Prostate gland (tissue), 2 donors: ENCODE data around the gene RWDD2A. TPM values are rescaled to one million over a fixed set of nuclear protein-coding genes. Genes with fewer than 3 reads are reported as not detected.

Source experiments
- DNase-seq: peaks from one replicate; pipeline ENCODE4 v3.0.0-alpha.2; 2019; ENCODE audit warnings: low spot score
- H3K27ac ChIP-seq, 2 donors: fragments of 200-600 bp; sonication (generic); 2 replicates each; pipeline ENCODE4 v1.5.1; 2017 to 2019
- H3K27me3 ChIP-seq: fragments of 200-600 bp; sonication (generic); replicated peaks from 2 replicates; pipeline ENCODE4 v1.5.1; 2019; ENCODE audit not compliant: insufficient read depth
- H3K36me3 ChIP-seq, 2 donors: fragments of 200-600 bp; sonication (generic); 1 replicate in 1 of 2; 2 replicates in 1 of 2; pipeline versions ENCODE4 v1.5.1 to v1.8.1; 2017 to 2019
- H3K4me1 ChIP-seq: fragments of 200-600 bp; sonication (generic); replicated peaks from 2 replicates; pipeline ENCODE4 v1.5.1; 2019
- H3K4me3 ChIP-seq, 2 donors: fragments of 200-600 bp; sonication (generic); 2 replicates each; pipeline ENCODE4 v1.5.1; 2017 to 2019
- H3K9me3 ChIP-seq: fragments of 200-600 bp; sonication (generic); 2 replicates; pipeline ENCODE4 v1.5.1; 2017
- CTCF ChIP-seq, 4 experiments: fragments of 200-600 bp in 2 of 4; fragments of 450-650 bp in 2 of 4; sonication (generic) in 2 of 4; IDR thresholded peaks; 1 replicate in 3 of 4; 2 replicates in 1 of 4; pipeline ENCODE4 v1.5.1; 2016 to 2019; ENCODE audit warnings: antibody characterized with exemption in 4 of 4, mild to moderate bottlenecking in 2 of 4, moderate library complexity in 2 of 4
- POLR2A ChIP-seq: fragments of 450-650 bp; IDR thresholded peaks from one replicate; pipeline ENCODE4 v1.6.1; 2016; ENCODE audit warnings: antibody characterized with exemption, mild to moderate bottlenecking
- POLR2AphosphoS5 ChIP-seq: sonication (generic); formaldehyde crosslinking; IDR thresholded peaks from one replicate; pipeline ENCODE4 v1.6.1; 2017; ENCODE audit warnings: antibody characterized with exemption
- WGBS: methylation state at CpG from one replicate; pipeline ENCODE4 v1.1.5; 2018; 5-methylcytosine and 5-hydroxymethylcytosine counted together
- intact Hi-C: fragments of 100-400 bp; cut with DNase I; formaldehyde crosslinking; loops from one replicate; pipeline ENCODE4 v1.14.2; 2022
- total RNA-seq, 2 donors: library from RNA; depleted of rRNA; stranded (reverse); fragments of >200 nt; gene quantifications; one replicate each; pipeline ENCODE4 v1.1.0, GENCODE V29; 2016

The RWDD2A gene
- total RNA-seq, 2 donors from 2014 or later: 9.5 to 23.7 TPM

- H3K4me1 ChIP-seq: no peaks in the 10 kb centered on the region
- WGBS: 62% methylated on average over 1 of the region's 1 CpG
- TF ChIP-seq CTCF (IDR thresholded peaks at IDR 0.05): no peak
- TF ChIP-seq POLR2A: no peak
- TF ChIP-seq POLR2AphosphoS5: no peak
- H3K9me3 ChIP-seq: no peaks in the 10 kb centered on the region
- H3K36me3 ChIP-seq: peaks cover 0 to 10% of the 10 kb centered on the region in 2 donors
- no peak overlapping the region for H3K4me3 ChIP-seq
- no peaks in the 10 kb centered on the region for H3K27me3 ChIP-seq
- no peak for DNase-seq
- H3K27ac ChIP-seq: no peak overlapping the region
- intact Hi-C loops: no loop called here
These were observed 23.6 kb upstream of the RWDD2A start for GRCh38 chr6:83169511-83169910.

GRCh38 chr6:83176246-83176645 lies 16.9 kb upstream of the RWDD2A start:
- no peaks in the 10 kb centered on the region for H3K27me3 ChIP-seq
- H3K4me3 ChIP-seq: no peak overlapping the region
- H3K4me1 ChIP-seq: no peaks in the 10 kb centered on the region
- WGBS: 72% methylated on average over 4 of the region's 4 CpGs
- no peaks in the 10 kb centered on the region for H3K9me3 ChIP-seq
- no peak overlapping the region for H3K27ac ChIP-seq
- TF ChIP-seq POLR2A (no peak), POLR2AphosphoS5 (no peak), CTCF (IDR thresholded peaks at IDR 0.05) (no peak)
- peaks cover under 1 to 6% of the 10 kb centered on the region in 2 donors for H3K36me3 ChIP-seq
- DNase-seq: no peak
- intact Hi-C loops: no loop called here

GRCh38 chr6:83180426-83180950 lies 12.7 kb upstream of the RWDD2A start:
- Histone ChIP-seq H3K9me3 (no peaks in the 10 kb centered on the region), H3K4me3 (no peak overlapping the region), H3K36me3 (peaks cover 0 to 3% of the 10 kb centered on the region in 2 donors), H3K27me3 (no peaks in the 10 kb centered on the region), H3K27ac (no peak overlapping the region), H3K4me1 (no peaks in the 10 kb centered on the region)
- no peak for TF ChIP-seq POLR2AphosphoS5
- no peak for TF ChIP-seq CTCF (IDR thresholded peaks at IDR 0.05)
- no peak for TF ChIP-seq POLR2A
- intact Hi-C loops: no loop called here
- no peak for DNase-seq

GRCh38 chr6:83182114-83182513 lies 11.0 kb upstream of the RWDD2A start:
- DNase-seq: no peak
- Histone ChIP-seq H3K27me3 (no peaks in the 10 kb centered on the region), H3K4me1 (no peaks in the 10 kb centered on the region), H3K9me3 (no peaks in the 10 kb centered on the region), H3K36me3 (peaks cover 0 to 3% of the 10 kb centered on the region in 2 donors), H3K4me3 (no peak overlapping the region), H3K27ac (no peak overlapping the region)
- no peak for TF ChIP-seq CTCF (IDR thresholded peaks at IDR 0.05)
- no peak for TF ChIP-seq POLR2A
- no peak for TF ChIP-seq POLR2AphosphoS5
- intact Hi-C loops: no loop called here
- WGBS: 57% methylated on average over 1 of the region's 1 CpG

- Histone ChIP-seq H3K36me3 (peaks cover 0 to 3% of the 10 kb centered on the region in 2 donors), H3K9me3 (no peaks in the 10 kb centered on the region), H3K27me3 (no peaks in the 10 kb centered on the region), H3K27ac (no peak overlapping the region), H3K4me1 (no peaks in the 10 kb centered on the region), H3K4me3 (no peak overlapping the region)
- no peak for DNase-seq
- 79% methylated on average over 9 of the region's 9 CpGs for WGBS
- intact Hi-C loops: no loop called here
- TF ChIP-seq CTCF (IDR thresholded peaks at IDR 0.05) (no peak), POLR2A (no peak), POLR2AphosphoS5 (no peak)
These were observed 9.9 kb upstream of the RWDD2A start for GRCh38 chr6:83183082-83183828.
